Cardiac muscle cell (in vitro differentiated cells and primary cell): Measurements from ENCODE around the gene PPP3CA. TPM values are rescaled to one million over a fixed set of nuclear protein-coding genes. Genes with fewer than 3 reads are reported as not detected.

ENCODE experiments used
- DNase-seq, 2 donors: peaks; one replicate each; pipeline versions ENCODE4 v3.0.0 to v3.0.0-alpha.2; 2010 to 2017; ENCODE audit warnings: low read depth in 1 of 2, low spot score in 1 of 2
- H3K27ac ChIP-seq: fragments of 200-600 bp; sonication (generic); 2 replicates; pipeline ENCODE4 v1.5.1; 2016
- H3K27me3 ChIP-seq: fragments of 200-600 bp; sonication (generic); 2 replicates; pipeline ENCODE4 v1.6.0; 2016; ENCODE audit warnings: control low read depth
- H3K36me3 ChIP-seq: fragments of 200-600 bp; sonication (generic); 2 replicates; pipeline ENCODE4 v1.5.1; 2016; ENCODE audit warnings: control low read depth
- H3K4me1 ChIP-seq: fragments of 200-600 bp; sonication (generic); 2 replicates; pipeline ENCODE4 v1.8.1; 2017; ENCODE audit warnings: low read depth, mild to moderate bottlenecking, mixed run types
- H3K4me3 ChIP-seq: fragments of 200-600 bp; sonication (generic); 2 replicates; pipeline ENCODE4 v1.5.1; 2016; ENCODE audit warnings: mild to moderate bottlenecking
- H3K9me3 ChIP-seq: fragments of 200-600 bp; sonication (generic); 2 replicates; pipeline ENCODE4 v1.5.1; 2017; ENCODE audit warnings: low read depth, mild to moderate bottlenecking, control low read depth
- CTCF ChIP-seq: IDR thresholded peaks from 2 replicates; pipeline ENCODE4 v1.5.1; 2012; ENCODE audit warnings: low read depth, mild to moderate bottlenecking, low read length
- polyA plus RNA-seq: library from polyadenylated mRNA; unstranded; fragments of >200 nt; fragmentation: Nextera tagmentation; extraction: Ambion mirVana; gene quantifications from 2 replicates; pipeline ENCODE4 v1.2.1, GENCODE V29; 2016
- total RNA-seq: library from RNA; depleted of rRNA; stranded (reverse); fragments of >200 nt; gene quantifications from 2 replicates; pipeline ENCODE4 v1.2.3, GENCODE V29; 2016

PPP3CA gene
- total and polyA plus RNA-seq, 2 experiments from 2014 or later, result 8.2 to 21.3 TPM

- H3K27me3 ChIP-seq, result no peaks in the 10 kb centered on the region
- no peak for TF ChIP-seq CTCF
- no peak overlapping the region for H3K27ac ChIP-seq
- H3K4me3 ChIP-seq, result no peak overlapping the region
- DNase-seq, result no peak
- H3K9me3 ChIP-seq, result no peaks in the 10 kb centered on the region
- H3K36me3 ChIP-seq, result no peaks in the 10 kb centered on the region
- no peaks in the 10 kb centered on the region for H3K4me1 ChIP-seq
Measured at GRCh38 chr4:101128473-101128872, 218.9 kb downstream of the PPP3CA start.

DNA sequence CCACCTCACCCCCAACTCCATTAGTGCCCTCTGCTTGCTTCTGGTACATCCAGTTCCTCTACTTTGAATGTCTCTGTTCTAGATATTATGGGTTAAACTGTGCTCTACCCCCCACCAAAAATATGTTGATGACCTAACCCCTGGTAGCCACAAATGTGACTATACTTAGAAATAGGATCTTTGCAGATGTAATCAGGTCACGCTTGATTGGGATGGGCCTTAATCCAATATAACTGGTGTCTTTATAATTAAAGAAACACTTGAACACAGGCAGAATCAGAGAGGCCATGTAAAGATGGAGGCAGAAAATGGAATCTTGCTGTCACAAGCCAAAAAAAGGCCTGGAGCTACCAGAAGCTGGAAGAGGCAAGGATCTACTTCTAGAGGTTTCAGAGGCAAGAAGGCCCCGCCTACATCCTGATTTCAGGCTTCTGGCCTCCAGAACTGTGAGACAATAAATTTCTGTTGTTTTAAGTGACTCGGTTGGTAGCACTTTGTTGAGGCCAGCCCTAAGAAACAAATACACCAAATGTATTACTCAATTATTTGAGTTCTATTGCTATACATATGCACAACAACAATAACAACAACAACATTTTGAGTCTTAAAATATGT, 220.0 kb downstream of the PPP3CA start:
- no peaks in the 10 kb centered on the region for H3K36me3 ChIP-seq
- no peak overlapping the region for H3K27ac ChIP-seq
- no peaks in the 10 kb centered on the region for H3K4me1 ChIP-seq
- no peak for TF ChIP-seq CTCF
- DNase-seq, result no peak
- H3K27me3 ChIP-seq, result no peaks in the 10 kb centered on the region
- no peaks in the 10 kb centered on the region for H3K9me3 ChIP-seq
- no peak overlapping the region for H3K4me3 ChIP-seq

DNA sequence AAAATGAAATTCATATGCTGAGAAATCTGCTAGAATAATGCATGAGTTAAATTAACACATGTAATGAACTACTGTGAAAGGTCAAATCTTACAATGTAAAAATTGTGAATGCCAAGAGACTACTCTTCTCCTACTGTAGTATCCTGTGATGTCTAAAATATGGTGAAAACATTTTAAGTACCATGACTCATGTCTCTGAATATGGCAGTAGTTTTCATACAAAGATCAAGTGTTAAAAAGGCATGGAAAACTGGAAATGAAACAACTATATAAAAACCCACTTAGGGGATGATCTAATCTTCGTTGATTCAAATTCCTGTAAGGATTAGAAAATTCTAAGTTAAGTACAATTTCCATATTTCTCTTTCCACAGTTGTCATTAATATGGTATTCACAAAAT, 221.3 kb downstream of the PPP3CA start:
- Histone ChIP-seq H3K4me3 (no peak overlapping the region), H3K9me3 (no peaks in the 10 kb centered on the region), H3K4me1 (no peaks in the 10 kb centered on the region), H3K27me3 (no peaks in the 10 kb centered on the region), H3K36me3 (no peaks in the 10 kb centered on the region), H3K27ac (no peak overlapping the region)
- no peak for TF ChIP-seq CTCF
- DNase-seq, result no peak

GRCh38 chr4:101125045-101125942, 222.0 kb downstream of the PPP3CA start:
- Histone ChIP-seq H3K4me3 (no peak overlapping the region), H3K36me3 (no peaks in the 10 kb centered on the region), H3K27me3 (no peaks in the 10 kb centered on the region), H3K9me3 (no peaks in the 10 kb centered on the region), H3K27ac (no peak overlapping the region), H3K4me1 (no peaks in the 10 kb centered on the region)
- no peak for TF ChIP-seq CTCF
- no peak for DNase-seq

DNA sequence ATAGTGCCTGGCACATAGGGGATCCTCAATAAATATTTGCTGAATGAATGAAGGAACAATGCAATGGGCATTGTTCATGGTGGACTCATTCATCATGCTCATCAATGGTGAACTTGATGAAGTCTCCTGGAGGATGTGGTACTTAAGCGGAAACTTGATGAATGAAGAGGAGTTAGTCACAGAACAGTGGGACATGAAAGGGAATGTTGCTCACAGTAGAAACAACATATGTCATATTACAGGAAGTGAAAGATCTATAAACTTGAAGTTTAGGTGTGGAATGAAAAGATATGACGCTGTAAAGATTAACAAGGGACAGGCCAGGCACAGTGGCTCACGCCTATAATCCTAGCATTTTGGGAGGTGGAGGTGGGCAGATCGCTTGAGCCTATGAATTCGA, 224.1 kb downstream of the PPP3CA start:
- Histone ChIP-seq H3K9me3 (no peaks in the 10 kb centered on the region), H3K27ac (no peak overlapping the region), H3K4me3 (no peak overlapping the region), H3K27me3 (no peaks in the 10 kb centered on the region), H3K4me1 (no peaks in the 10 kb centered on the region), H3K36me3 (no peaks in the 10 kb centered on the region)
- no peak for TF ChIP-seq CTCF
- no peak for DNase-seq
